PC-9 (cell line): ENCODE data around the gene NOTO.

Experiments used
- EZH2 ChIP-seq: fragments of 200-600 bp; sonication (generic); IDR thresholded peaks from 2 replicates; pipeline ENCODE4 v1.8.0; 2017; ENCODE audit warnings: antibody characterized with exemption, low read depth
- TF ChIP-seq, protein P1 (sequence below): fragments of 200-600 bp; sonication (generic); conservative IDR thresholded peaks from 2 replicates; pipeline ENCODE4 v1.6.1; 2017; ENCODE audit warnings: mixed run types, antibody characterized with exemption, mild to moderate bottlenecking, moderate library complexity

DNA sequence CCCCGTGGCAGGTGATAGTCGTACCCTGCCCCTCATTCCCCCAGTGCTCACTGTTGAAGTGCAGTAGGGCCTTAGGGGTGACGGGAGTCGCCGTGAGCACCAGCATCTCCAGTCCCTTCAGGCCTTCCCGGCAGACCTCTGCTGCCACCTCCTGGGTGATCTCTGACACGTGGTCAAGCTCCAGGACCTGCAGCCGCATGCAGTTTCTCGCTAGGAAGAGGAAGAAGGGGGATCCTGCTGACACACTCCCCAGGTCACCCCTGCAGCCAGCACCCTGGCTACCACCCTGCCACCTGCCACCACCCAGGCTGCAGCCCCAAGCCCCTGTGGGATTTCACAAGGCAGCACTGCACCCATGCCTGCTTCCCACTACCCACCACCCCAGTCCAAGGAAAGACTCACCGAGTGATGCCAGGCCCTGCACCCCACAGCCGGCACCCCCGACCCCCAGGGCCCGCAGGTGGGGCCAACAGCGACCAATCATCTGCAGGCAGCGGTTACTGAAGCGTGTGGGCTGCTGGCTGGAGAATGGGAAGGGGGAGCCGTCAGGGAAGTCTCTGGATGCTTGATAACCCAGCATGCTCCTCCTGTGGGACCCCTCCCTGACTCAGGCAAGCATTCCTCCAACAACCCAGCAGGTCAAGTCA, 58.1 kb downstream of the NOTO start:
- no peak for TF ChIP-seq EZH2
- TF ChIP-seq, protein P1, sequence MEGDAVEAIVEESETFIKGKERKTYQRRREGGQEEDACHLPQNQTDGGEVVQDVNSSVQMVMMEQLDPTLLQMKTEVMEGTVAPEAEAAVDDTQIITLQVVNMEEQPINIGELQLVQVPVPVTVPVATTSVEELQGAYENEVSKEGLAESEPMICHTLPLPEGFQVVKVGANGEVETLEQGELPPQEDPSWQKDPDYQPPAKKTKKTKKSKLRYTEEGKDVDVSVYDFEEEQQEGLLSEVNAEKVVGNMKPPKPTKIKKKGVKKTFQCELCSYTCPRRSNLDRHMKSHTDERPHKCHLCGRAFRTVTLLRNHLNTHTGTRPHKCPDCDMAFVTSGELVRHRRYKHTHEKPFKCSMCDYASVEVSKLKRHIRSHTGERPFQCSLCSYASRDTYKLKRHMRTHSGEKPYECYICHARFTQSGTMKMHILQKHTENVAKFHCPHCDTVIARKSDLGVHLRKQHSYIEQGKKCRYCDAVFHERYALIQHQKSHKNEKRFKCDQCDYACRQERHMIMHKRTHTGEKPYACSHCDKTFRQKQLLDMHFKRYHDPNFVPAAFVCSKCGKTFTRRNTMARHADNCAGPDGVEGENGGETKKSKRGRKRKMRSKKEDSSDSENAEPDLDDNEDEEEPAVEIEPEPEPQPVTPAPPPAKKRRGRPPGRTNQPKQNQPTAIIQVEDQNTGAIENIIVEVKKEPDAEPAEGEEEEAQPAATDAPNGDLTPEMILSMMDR: peak; percentile 64
